C4-2B (cell line): Measurements from ENCODE around the gene SMIM23.

ENCODE experiments used
- ZFX ChIP-seq: fragments of 450-650 bp; IDR thresholded peaks from 2 replicates; pipeline ENCODE4 v1.6.1; 2017
- TF ChIP-seq, protein P1 (sequence below): fragments of 450-650 bp; conservative IDR thresholded peaks from 2 replicates; pipeline ENCODE4 v1.5.1; 2017; ENCODE audit warnings: mild to moderate bottlenecking

GRCh38 chr5:171776213-171776612, 9.4 kb upstream of the SMIM23 start:
- TF ChIP-seq, protein P1, sequence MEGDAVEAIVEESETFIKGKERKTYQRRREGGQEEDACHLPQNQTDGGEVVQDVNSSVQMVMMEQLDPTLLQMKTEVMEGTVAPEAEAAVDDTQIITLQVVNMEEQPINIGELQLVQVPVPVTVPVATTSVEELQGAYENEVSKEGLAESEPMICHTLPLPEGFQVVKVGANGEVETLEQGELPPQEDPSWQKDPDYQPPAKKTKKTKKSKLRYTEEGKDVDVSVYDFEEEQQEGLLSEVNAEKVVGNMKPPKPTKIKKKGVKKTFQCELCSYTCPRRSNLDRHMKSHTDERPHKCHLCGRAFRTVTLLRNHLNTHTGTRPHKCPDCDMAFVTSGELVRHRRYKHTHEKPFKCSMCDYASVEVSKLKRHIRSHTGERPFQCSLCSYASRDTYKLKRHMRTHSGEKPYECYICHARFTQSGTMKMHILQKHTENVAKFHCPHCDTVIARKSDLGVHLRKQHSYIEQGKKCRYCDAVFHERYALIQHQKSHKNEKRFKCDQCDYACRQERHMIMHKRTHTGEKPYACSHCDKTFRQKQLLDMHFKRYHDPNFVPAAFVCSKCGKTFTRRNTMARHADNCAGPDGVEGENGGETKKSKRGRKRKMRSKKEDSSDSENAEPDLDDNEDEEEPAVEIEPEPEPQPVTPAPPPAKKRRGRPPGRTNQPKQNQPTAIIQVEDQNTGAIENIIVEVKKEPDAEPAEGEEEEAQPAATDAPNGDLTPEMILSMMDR: no peak
- no peak for TF ChIP-seq ZFX
